Mononuclear cell (primary cell): ENCODE data around the gene PDZD7. TPM values are rescaled to one million over a fixed set of nuclear protein-coding genes. Genes with fewer than 3 reads are reported as not detected.
A peak's percentile ranks its signal among the peaks of the same experiment; 100 is the strongest.

Experiments used
- H3K27me3 ChIP-seq: 2 replicates; pipeline ENCODE4 v1.6.0; 2011; ENCODE audit warnings: low read length, control low read depth; ENCODE audit not compliant: insufficient read depth
- H3K4me1 ChIP-seq: 2 replicates; pipeline ENCODE4 v1.5.1; 2011; ENCODE audit warnings: mild to moderate bottlenecking, low read length, control low read depth; ENCODE audit not compliant: insufficient read depth
- H3K4me3 ChIP-seq: 2 replicates; pipeline ENCODE4 v1.5.1; 2011; ENCODE audit warnings: mild to moderate bottlenecking, low read length, moderate library complexity
- H3K9me3 ChIP-seq: 2 replicates; pipeline ENCODE4 v1.5.1; 2011; ENCODE audit warnings: low read depth, mild to moderate bottlenecking, control low read depth, low read length
- total RNA-seq: library from RNA; depleted of rRNA; stranded (reverse); fragments of >200 nt; gene quantifications from one replicate; pipeline ENCODE4 v1.2.3, GENCODE V29; 2012

Gene PDZD7
- total RNA-seq, 1 donor: 0.21 TPM

DNA sequence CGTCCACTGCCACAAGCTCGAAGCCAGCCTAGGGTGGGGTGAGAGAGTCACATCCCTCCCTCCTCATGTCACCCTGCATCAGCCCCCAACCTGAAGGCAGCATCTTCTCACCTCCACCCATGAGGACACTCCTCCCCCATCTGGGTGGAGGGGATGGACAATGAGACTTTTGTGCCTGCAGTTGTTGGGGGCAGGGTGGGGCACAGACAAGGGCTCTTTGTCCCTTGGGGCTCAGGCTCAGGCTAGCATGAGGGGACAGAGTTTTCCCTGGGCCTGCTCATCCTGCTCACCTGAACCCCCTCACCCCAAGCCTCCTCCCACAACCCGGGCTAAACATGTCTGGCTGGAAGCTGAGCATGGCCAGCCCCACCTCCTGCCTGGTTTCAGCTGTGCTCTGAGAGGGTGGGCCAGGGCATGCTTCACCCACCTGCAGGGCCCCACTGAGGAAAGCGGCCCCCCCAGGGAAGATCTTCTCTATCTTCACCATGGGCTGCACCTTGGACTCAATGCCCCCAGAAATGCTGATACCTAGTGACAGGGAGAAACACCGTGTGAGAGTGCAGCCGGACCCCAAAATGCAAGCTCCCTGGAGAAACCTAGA lies 22.0 kb downstream of the PDZD7 start:
- Histone ChIP-seq H3K4me3 (no peak overlapping the region), H3K4me1 (peaks cover 4% of the 10 kb centered on the region), H3K27me3 (no peaks in the 10 kb centered on the region), H3K9me3 (no peaks in the 10 kb centered on the region)

DNA sequence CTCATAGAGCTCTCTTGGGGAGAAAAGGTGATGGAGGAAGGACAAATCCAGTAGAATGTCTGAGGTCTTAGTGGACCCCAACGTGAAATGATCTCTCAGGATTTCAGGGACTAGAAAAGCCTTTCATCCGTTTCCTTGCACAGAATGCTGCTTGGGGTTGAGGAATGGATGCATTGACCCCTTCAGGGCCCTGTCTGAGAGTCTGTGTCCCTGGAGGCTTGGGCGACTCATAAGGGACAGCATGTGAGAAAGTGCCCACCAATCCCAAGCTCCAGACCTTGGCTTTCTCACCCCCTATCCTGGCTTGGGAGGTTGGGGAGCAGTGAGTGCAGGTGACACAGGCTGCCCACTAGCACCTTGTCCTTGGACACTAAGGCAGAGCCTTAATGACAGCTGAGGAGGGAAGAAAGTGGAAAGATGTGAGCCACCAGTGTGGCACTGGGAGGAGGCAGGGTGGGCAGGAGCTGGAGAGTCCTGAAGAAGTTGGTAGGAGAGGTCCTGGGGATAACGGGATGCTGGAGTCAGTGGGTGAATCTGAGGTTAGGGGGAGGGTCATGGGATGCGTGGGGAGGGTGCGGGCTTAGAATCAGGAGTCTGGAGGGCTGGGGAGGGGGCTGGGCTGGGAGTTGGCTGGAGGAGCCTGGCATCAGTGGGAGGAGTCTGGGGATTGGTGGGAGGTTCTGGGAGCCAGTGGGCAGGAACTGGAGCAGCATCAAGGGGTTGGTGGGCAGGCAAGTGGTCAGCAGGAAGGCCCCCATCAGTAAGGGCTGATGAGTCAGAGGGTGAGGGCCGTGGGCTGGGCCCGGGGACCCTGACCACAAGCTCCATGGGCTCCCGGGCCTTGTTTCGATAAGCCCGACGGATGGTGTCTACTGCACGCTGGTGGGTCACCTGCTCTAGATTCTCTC lies 22.8 kb downstream of the PDZD7 start:
- no peaks in the 10 kb centered on the region for H3K27me3 ChIP-seq
- peaks cover 1% of the 10 kb centered on the region for H3K4me1 ChIP-seq
- H3K4me3 ChIP-seq: no peak overlapping the region
- no peaks in the 10 kb centered on the region for H3K9me3 ChIP-seq

- H3K4me3 ChIP-seq: no peak overlapping the region
- no peaks in the 10 kb centered on the region for H3K27me3 ChIP-seq
- H3K4me1 ChIP-seq: no peaks in the 10 kb centered on the region
- no peaks in the 10 kb centered on the region for H3K9me3 ChIP-seq
These were observed 23.7 kb downstream of the PDZD7 start for GRCh38 chr10:101007099-101007711.

DNA sequence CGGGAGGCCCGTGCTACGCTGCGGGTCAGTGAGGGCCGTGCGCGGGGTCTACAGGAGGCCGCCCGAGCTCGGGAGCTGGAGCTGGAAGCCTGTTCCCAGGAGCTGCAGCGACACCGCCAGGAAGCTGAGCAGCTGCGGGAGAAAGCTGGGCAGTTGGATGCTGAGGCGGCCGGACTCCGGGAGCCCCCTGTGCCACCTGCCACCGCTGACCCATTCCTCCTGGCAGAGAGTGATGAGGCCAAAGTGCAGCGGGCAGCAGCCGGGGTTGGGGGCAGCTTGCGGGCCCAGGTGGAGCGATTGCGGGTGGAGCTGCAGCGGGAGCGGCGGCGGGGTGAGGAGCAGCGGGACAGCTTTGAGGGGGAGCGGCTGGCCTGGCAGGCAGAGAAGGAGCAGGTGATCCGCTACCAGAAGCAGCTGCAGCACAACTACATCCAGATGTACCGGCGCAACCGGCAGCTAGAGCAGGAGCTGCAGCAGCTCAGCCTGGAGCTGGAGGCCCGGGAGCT lies 24.3 kb downstream of the PDZD7 start:
- no peak overlapping the region for H3K4me3 ChIP-seq
- no peaks in the 10 kb centered on the region for H3K27me3 ChIP-seq
- H3K9me3 ChIP-seq: no peaks in the 10 kb centered on the region
- H3K4me1 ChIP-seq: no peaks in the 10 kb centered on the region

DNA sequence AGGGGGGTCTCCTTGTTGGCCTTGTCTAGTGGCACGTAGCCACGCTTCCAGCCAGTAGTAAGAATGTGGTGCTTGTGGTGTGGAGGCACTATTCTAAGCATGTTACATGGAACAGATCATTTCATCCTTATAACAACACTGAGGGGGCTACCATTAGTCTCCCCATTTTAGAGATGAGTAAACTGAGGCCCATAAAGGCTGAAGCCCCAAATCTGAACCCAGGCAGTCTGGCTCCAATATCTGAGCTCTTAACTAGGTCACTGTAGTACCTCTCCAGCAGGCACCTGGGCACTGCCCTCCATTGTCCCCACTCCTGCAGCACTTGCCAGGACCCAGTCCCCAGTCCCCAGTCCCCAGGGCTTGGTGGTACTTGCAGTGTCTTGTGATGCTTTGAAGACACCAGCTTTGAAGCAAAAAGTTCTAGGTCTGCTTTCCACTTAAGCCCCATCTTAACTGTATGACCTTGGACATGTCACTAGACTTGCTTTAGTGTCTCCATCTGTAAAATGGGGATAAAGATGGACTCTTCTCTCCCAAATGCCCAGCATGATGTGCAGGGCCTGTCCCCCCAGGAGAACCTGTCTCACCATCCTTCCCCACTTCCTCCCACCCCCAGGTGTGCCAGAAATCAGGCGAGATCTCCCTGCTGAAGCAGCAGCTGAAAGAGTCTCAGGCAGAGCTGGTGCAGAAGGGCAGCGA lies 24.9 kb downstream of the PDZD7 start:
- no peaks in the 10 kb centered on the region for H3K27me3 ChIP-seq
- no peaks in the 10 kb centered on the region for H3K9me3 ChIP-seq
- H3K4me3 ChIP-seq: no peak overlapping the region
- peaks cover under 1% of the 10 kb centered on the region for H3K4me1 ChIP-seq

DNA sequence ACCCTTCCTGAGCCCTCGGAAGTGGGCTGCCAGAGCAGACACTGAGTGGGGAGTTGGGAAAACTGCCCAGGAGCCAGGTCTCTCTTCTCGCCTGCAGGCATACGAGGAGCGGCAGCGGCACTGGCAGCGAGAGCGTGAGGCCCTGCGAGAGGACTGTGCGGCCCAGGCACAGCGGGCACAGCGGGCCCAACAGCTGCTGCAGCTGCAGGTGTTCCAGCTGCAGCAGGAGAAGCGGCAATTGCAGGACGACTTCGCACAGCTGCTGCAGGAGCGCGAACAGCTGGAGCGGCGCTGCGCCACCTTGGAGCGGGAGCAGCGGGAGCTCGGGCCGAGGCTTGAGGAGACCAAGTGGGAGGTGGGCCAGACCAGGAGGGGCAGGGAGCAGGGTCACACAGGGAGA lies 25.6 kb downstream of the PDZD7 start:
- Histone ChIP-seq H3K27me3 (no peaks in the 10 kb centered on the region), H3K9me3 (no peaks in the 10 kb centered on the region), H3K4me1 (peaks cover 7% of the 10 kb centered on the region), H3K4me3 (no peak overlapping the region)

DNA sequence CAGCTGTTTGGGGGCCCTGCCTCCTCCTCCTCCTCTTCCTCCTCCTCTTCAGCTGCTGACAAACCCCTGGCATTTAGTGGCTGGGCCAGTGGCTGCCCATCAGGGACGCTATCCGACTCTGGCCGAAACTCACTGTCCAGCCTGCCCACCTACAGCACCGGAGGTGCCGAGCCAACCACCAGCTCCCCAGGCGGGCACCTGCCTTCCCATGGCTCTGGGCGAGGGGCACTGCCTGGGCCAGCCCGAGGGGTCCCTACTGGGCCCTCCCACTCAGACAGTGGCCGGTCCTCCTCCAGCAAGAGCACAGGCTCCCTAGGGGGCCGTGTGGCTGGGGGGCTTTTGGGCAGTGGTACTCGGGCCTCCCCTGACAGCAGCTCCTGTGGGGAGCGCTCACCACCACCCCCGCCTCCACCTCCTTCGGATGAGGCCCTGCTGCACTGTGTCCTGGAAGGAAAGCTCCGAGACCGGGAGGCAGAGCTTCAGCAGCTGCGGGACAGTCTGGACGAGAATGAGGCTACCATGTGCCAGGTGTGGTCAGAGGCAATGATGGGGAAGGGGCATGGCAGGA lies 27.2 kb downstream of the PDZD7 start:
- H3K4me1 ChIP-seq: peaks cover 17% of the 10 kb centered on the region
- no peaks in the 10 kb centered on the region for H3K27me3 ChIP-seq
- no peak overlapping the region for H3K4me3 ChIP-seq
- no peaks in the 10 kb centered on the region for H3K9me3 ChIP-seq

DNA sequence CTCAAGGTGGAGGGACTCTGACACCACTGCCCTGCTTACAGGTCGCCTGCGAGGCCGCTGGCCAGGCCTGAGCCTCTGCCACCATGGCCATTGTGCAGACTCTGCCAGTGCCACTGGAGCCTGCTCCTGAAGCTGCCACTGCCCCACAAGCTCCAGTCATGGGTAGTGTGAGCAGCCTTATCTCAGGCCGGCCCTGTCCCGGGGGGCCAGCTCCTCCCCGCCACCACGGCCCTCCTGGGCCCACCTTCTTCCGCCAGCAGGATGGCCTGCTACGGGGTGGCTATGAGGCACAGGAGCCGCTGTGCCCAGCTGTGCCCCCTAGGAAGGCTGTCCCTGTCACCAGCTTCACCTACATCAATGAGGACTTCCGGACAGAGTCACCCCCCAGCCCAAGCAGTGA lies 28.5 kb downstream of the PDZD7 start:
- H3K9me3 ChIP-seq: no peaks in the 10 kb centered on the region
- no peak overlapping the region for H3K4me3 ChIP-seq
- H3K4me1 ChIP-seq: peaks cover 29% of the 10 kb centered on the region
- no peaks in the 10 kb centered on the region for H3K27me3 ChIP-seq

DNA sequence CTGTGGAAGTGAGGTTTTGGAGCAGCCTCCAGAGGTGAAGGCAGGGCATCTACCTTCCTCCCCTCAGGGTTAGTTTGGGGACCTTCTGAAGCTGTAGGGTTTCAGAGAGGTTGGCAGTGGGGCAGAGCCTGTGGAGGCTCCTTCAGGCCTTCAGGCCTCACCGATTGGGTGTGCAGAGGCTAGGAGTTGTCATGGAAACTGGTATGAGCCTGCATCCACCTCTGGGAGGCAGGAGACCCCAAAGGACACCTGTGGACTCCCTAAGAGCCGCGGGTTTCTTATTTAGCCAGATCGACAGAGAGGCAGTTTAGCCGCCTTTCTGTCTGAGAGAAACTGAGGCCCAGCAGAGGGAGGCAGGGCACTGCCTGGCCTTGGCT lies 29.3 kb downstream of the PDZD7 start:
- Histone ChIP-seq H3K4me1 (peaks cover 32% of the 10 kb centered on the region), H3K27me3 (no peaks in the 10 kb centered on the region), H3K4me3 (no peak overlapping the region), H3K9me3 (no peaks in the 10 kb centered on the region)

GRCh38 chr10:101000915-101001658 lies 29.8 kb downstream of the PDZD7 start:
- Histone ChIP-seq H3K4me1 (peaks cover 38% of the 10 kb centered on the region), H3K4me3 (no peak overlapping the region), H3K9me3 (no peaks in the 10 kb centered on the region), H3K27me3 (no peaks in the 10 kb centered on the region)

- peak overlapping the region; percentile 34 for H3K4me3 ChIP-seq
- H3K9me3 ChIP-seq: no peaks in the 10 kb centered on the region
- no peaks in the 10 kb centered on the region for H3K27me3 ChIP-seq
- H3K4me1 ChIP-seq: peaks cover 39% of the 10 kb centered on the region
These were observed 30.6 kb downstream of the PDZD7 start for GRCh38 chr10:101000127-101000914.

GRCh38 chr10:100999742-101000126 lies 31.2 kb downstream of the PDZD7 start, which contains the start of gene LZTS2:
LZTS2 (plus strand) TSS chr10:100999808; CDS start chr10:101002539, 2,731 bp downstream.
- peaks cover 39% of the 10 kb centered on the region for H3K4me1 ChIP-seq
- H3K4me3 ChIP-seq: peak within 1 kb of the TSS; percentile 69
- no peaks in the 10 kb centered on the region for H3K9me3 ChIP-seq
- no peaks in the 10 kb centered on the region for H3K27me3 ChIP-seq

DNA sequence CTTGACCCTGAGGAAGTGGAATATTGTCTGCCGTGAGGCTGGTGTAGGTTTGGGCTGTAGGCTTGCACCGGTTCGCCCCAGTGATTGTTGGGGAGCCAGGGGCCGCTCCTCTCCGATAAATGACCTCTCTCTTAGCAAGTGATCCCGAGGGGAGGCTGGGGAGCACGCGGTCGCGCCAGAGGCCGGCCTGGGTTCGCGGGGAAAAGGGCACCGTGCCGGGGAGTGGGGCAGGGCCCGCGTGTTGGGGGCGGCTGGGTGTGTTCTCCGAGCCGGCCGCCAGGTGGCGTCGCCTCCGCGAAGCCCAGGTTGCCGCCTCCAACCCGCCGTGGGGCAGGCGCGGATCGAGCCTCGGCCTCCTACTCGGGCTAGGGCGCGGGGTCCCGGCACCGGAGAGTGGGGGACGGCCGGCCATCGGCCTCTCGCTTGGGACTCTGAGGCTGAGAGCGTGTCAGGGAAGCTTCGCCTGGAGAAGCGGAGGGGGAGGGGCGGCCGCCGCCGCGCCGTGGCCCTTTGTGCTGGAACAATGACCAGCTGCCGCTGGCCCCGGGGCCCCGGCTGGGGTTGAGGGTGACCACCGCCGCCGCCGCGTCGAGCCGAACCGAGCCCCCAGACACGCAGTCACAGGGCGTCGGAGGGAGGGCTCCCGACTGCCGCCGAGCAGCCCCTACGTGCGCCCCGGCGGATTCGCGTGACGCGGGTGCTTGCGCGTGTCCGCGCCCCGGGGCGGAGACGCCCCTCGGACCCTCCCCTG lies 31.8 kb downstream of the PDZD7 start:
- H3K4me1 ChIP-seq: peaks cover 39% of the 10 kb centered on the region
- H3K9me3 ChIP-seq: no peaks in the 10 kb centered on the region
- H3K27me3 ChIP-seq: no peaks in the 10 kb centered on the region
- peak overlapping the region; percentile 69 for H3K4me3 ChIP-seq
